IMR-90 (cell line): ENCODE data around the gene SPATA33. TPM values are rescaled to one million over a fixed set of nuclear protein-coding genes. Genes with fewer than 3 reads are reported as not detected.
A peak's percentile ranks its signal among the peaks of the same experiment; 100 is the strongest.

Experiments used
- ATAC-seq: fragments of 200-7000 bp; cut with Tn5 transposase; 2 replicates; pipeline ENCODE4 v1.9.1; 2020; ENCODE audit warnings: low read depth, mild to moderate bottlenecking, moderate library complexity
- BruUV-seq: library from RNA; stranded (reverse); fragments of 400-500 nt; replicated peaks from 2 replicates; lab custom pipeline; 2021; lab: Mats Ljungman, UMichigan
- CTCF ChIA-PET: fragments of 300-600 bp; formaldehyde crosslinking; extraction: SDS; loops from one replicate; lab custom pipeline; 2021; ENCODE audit warnings: antibody characterized with exemption; lab: Yijun Ruan, JAX
- POLR2A ChIA-PET: fragments of 300-600 bp; sonication (Branson Sonifier 250); formaldehyde crosslinking; loops from one replicate; lab custom pipeline; 2022; ENCODE audit warnings: antibody characterized with exemption; ENCODE audit not compliant: unreplicated experiment; lab: Charles Lee
- DNase-seq: peaks from one replicate; pipeline ENCODE4 v3.0.0; 2013
- H2AFZ ChIP-seq: replicated peaks from 2 replicates; pipeline ENCODE3; 2013; ENCODE audit warnings: low read length, mild to moderate bottlenecking; ENCODE audit not compliant: poor library complexity
- H2AK5ac ChIP-seq: 2 replicates; pipeline ENCODE4 v1.6.1; 2013; ENCODE audit warnings: low read depth, low read length, inconsistent platforms
- H2AK9ac ChIP-seq: replicated peaks from 2 replicates; pipeline ENCODE3; 2013; ENCODE audit warnings: mild to moderate bottlenecking, low read depth, low read length, moderate library complexity; ENCODE audit not compliant: poor library complexity
- H2BK120ac ChIP-seq: 2 replicates; pipeline ENCODE4 v1.6.1; 2013; ENCODE audit warnings: low read depth, low read length, inconsistent platforms
- H2BK15ac ChIP-seq: 3 replicates; pipeline ENCODE4 v1.6.1; 2013; ENCODE audit warnings: low read depth, low read length, inconsistent platforms
- H2BK20ac ChIP-seq: 2 replicates; pipeline ENCODE4 v1.6.1; 2013; ENCODE audit warnings: low read depth, mild to moderate bottlenecking, inconsistent platforms, low read length, moderate library complexity
- H2BK5ac ChIP-seq: 2 replicates; pipeline ENCODE4 v1.6.1; 2013; ENCODE audit warnings: mild to moderate bottlenecking, low read depth, low read length, inconsistent platforms; ENCODE audit not compliant: poor library complexity, severe bottlenecking
- H3K14ac ChIP-seq: replicated peaks from 2 replicates; pipeline ENCODE4 v1.6.1; 2013; ENCODE audit warnings: low read depth, low read length, inconsistent platforms
- H3K18ac ChIP-seq: 2 replicates; pipeline ENCODE4 v1.6.1; 2013; ENCODE audit warnings: low read depth, low read length, control low read depth
- H3K23ac ChIP-seq: 2 replicates; pipeline ENCODE4 v1.6.1; 2013; ENCODE audit warnings: low read depth, low read length, inconsistent platforms
- H3K27ac ChIP-seq: 2 replicates; pipeline ENCODE4 v1.5.1; 2013; ENCODE audit warnings: mild to moderate bottlenecking, control low read depth, low read length; ENCODE audit not compliant: insufficient read depth
- H3K27me3 ChIP-seq: 2 replicates; pipeline ENCODE4 v1.6.1; 2013; ENCODE audit warnings: low read length; ENCODE audit not compliant: control insufficient read depth, insufficient read depth
- H3K36me3 ChIP-seq: 2 replicates; pipeline ENCODE4 v1.6.1; 2013; ENCODE audit warnings: low read length, mixed read lengths; ENCODE audit not compliant: control insufficient read depth, insufficient read depth
- H3K4ac ChIP-seq: 2 replicates; pipeline ENCODE4 v1.6.1; 2013; ENCODE audit warnings: low read depth, low read length, inconsistent platforms
- H3K4me1 ChIP-seq: 2 replicates; pipeline ENCODE4 v1.6.1; 2013; ENCODE audit warnings: low read length, mixed read lengths; ENCODE audit not compliant: control insufficient read depth, insufficient read depth
- H3K4me2 ChIP-seq: 2 replicates; pipeline ENCODE4 v1.6.1; 2013; ENCODE audit warnings: low read depth, mild to moderate bottlenecking, control low read depth, low read length, moderate library complexity
- H3K4me3 ChIP-seq: 2 replicates; pipeline ENCODE4 v1.5.1; 2013; ENCODE audit warnings: low read depth, mild to moderate bottlenecking, control low read depth, low read length, moderate library complexity; ENCODE audit not compliant: insufficient read depth
- H3K56ac ChIP-seq: 2 replicates; pipeline ENCODE4 v1.6.1; 2013; ENCODE audit warnings: low read length, inconsistent platforms; ENCODE audit not compliant: insufficient read depth; ENCODE audit errors: extremely low read depth
- H3K79me1 ChIP-seq, 2 experiments: 2 replicates each; pipeline ENCODE4 v1.6.1; 2013; ENCODE audit warnings: low read length in 2 of 2, inconsistent platforms in 1 of 2, low read depth in 1 of 2
- H3K9ac ChIP-seq: 2 replicates; pipeline ENCODE4 v1.6.1; 2013; ENCODE audit warnings: low read depth, low read length, control low read depth
- H3K9me1 ChIP-seq: 2 replicates; pipeline ENCODE4 v1.6.1; 2013; ENCODE audit warnings: low read length, inconsistent platforms; ENCODE audit not compliant: insufficient read depth
- H3K9me3 ChIP-seq: 2 replicates; pipeline ENCODE4 v1.6.1; 2013; ENCODE audit warnings: low read length; ENCODE audit not compliant: control insufficient read depth, insufficient read depth
- H4K20me1 ChIP-seq: 2 replicates; pipeline ENCODE4 v1.6.1; 2013; ENCODE audit warnings: low read length, inconsistent platforms; ENCODE audit not compliant: insufficient read depth
- H4K5ac ChIP-seq: 2 replicates; pipeline ENCODE4 v1.6.1; 2013; ENCODE audit warnings: mild to moderate bottlenecking, low read depth, low read length, control low read depth
- H4K8ac ChIP-seq, 2 experiments: 2 replicates each; pipeline ENCODE4 v1.6.1; 2013; ENCODE audit warnings: low read depth in 2 of 2, low read length in 2 of 2, control low read depth in 1 of 2, inconsistent platforms in 1 of 2
- H4K91ac ChIP-seq: 2 replicates; pipeline ENCODE4 v1.6.1; 2013; ENCODE audit warnings: low read depth, low read length, inconsistent platforms; ENCODE audit not compliant: insufficient read depth
- CEBPB ChIP-seq: IDR thresholded peaks from 2 replicates; pipeline ENCODE4 v1.6.1; 2012; ENCODE audit warnings: low read depth, low read length, improper control_type of control experiment
- CHD1 ChIP-seq: IDR thresholded peaks from 2 replicates; pipeline ENCODE4 v1.6.1; 2012; ENCODE audit warnings: low read depth, low read length, improper control_type of control experiment
- CTCF ChIP-seq: conservative IDR thresholded peaks from 2 replicates; pipeline ENCODE4 v1.5.1; 2012; ENCODE audit warnings: mild to moderate bottlenecking, low read depth, low read length, improper control_type of control experiment
- FOS ChIP-seq: fragments of 150-350 bp; IDR thresholded peaks from 2 replicates; pipeline ENCODE4 v1.6.1; 2016; ENCODE audit warnings: low read depth, low read length
- MAFK ChIP-seq: IDR thresholded peaks from 2 replicates; pipeline ENCODE4 v1.6.1; 2012; ENCODE audit warnings: low read depth, low read length, improper control_type of control experiment
- MAZ ChIP-seq: IDR thresholded peaks from 2 replicates; pipeline ENCODE4 v1.6.1; 2012; ENCODE audit warnings: low read depth, mild to moderate bottlenecking, low read length, improper control_type of control experiment, moderate library complexity, borderline replicate concordance
- MXI1 ChIP-seq: IDR thresholded peaks from 2 replicates; pipeline ENCODE4 v1.6.1; 2012; ENCODE audit warnings: low read depth, mild to moderate bottlenecking, low read length, moderate library complexity, borderline replicate concordance
- NFE2L2 ChIP-seq: fragments of 150-350 bp; IDR thresholded peaks from 2 replicates; pipeline ENCODE4 v1.6.1; 2016; ENCODE audit warnings: low read depth, mild to moderate bottlenecking, low read length
- RAD21 ChIP-seq: IDR thresholded peaks from 2 replicates; pipeline ENCODE4 v1.6.1; 2012; ENCODE audit warnings: low read length, improper control_type of control experiment
- RCOR1 ChIP-seq: IDR thresholded peaks from 2 replicates; pipeline ENCODE4 v1.6.1; 2012; ENCODE audit warnings: mild to moderate bottlenecking, low read length, improper control_type of control experiment; ENCODE audit not compliant: insufficient replicate concordance
- RFX5 ChIP-seq: IDR thresholded peaks from 2 replicates; pipeline ENCODE4 v1.8.0; 2012; ENCODE audit warnings: low read depth, mild to moderate bottlenecking, low read length, moderate library complexity
- SMC3 ChIP-seq: fragments of 150-350 bp; IDR thresholded peaks from 2 replicates; pipeline ENCODE4 v1.6.1; 2016; ENCODE audit warnings: low read depth, mild to moderate bottlenecking, antibody characterized with exemption, low read length, moderate library complexity
- USF2 ChIP-seq: fragments of 150-350 bp; IDR thresholded peaks from 2 replicates; pipeline ENCODE4 v1.6.1; 2017; ENCODE audit warnings: mild to moderate bottlenecking, antibody characterized with exemption, low read length, low read depth
- WGBS, 2 experiments: methylation state at CpG; one replicate each; pipeline versions ENCODE4 v1.1.5 to v1.1.7; 2013; ENCODE audit warnings: missing lambda C conversion rate in 2 of 2; ENCODE audit not compliant: insufficient read length in 1 of 2; ENCODE audit errors: extremely low coverage in 2 of 2; 5-methylcytosine and 5-hydroxymethylcytosine counted together
- dilution Hi-C: fragments of 300-500 bp; cut with HindIII; formaldehyde crosslinking; loops from one replicate; pipeline ENCODE4 v1.14.3; 2018; ENCODE audit warnings: low sequenced_read_pairs; ENCODE audit not compliant: unreplicated experiment
- in situ Hi-C: fragments of 300-500 bp; cut with MboI; formaldehyde crosslinking; loops from 3 replicates; pipeline ENCODE4 v1.14.3; 2019; ENCODE audit warnings: low sequenced_read_pairs, inconsistent platforms, mixed read lengths
- intact Hi-C: fragments of 100-400 bp; cut with micrococcal nuclease; formaldehyde crosslinking; loops from 2 replicates; pipeline ENCODE4 v1.10.0; 2022
- polyA plus RNA-seq, 3 experiments: library from polyadenylated mRNA; depleted of rRNA; stranded (reverse); fragments of >200 nt; gene quantifications; 2 replicates each; pipeline ENCODE4 v1.2.3, GENCODE V29; 2012; ENCODE audit warnings: low replicate concordance in 1 of 3
- total RNA-seq: library from RNA; depleted of rRNA; stranded (reverse); fragments of >200 nt; gene quantifications from 2 replicates; pipeline ENCODE4 v1.2.3, GENCODE V29; 2012
- TF ChIP-seq, protein P1 (sequence below): fragments of 150-350 bp; IDR thresholded peaks from 2 replicates; pipeline ENCODE4 v1.6.1; 2016; ENCODE audit warnings: low read depth, mild to moderate bottlenecking, low read length, moderate library complexity, borderline replicate concordance

The SPATA33 gene
- total and polyA plus RNA-seq, 2 of the 4 experiments (the other 2 are of a cell fraction): 0.90 to 3.4 TPM

DNA sequence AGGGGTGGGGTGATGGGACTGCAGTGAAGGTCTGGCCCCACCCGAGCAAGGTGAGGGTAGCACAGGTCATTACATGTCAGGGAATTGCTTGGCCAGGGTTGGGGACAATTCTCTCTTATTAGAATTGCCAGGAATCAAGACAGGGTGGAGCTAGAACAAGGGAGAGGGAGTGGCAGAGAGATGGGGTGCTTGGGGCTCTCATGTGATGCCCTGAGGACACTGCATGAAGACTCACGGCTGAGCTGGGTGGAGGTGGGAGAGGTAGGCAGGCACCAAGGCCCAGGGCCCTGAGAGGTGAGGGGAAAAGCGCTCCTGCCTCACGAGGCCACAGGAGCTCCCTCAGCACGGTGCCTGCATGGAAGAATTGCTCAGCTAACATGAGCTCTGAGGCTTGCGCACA lies 40.6 kb upstream of the SPATA33 start:
- Histone ChIP-seq H3K36me3 (no peaks in the 10 kb centered on the region), H3K9ac (no peak overlapping the region), H4K91ac (no peak overlapping the region), H3K23ac (no peak overlapping the region), H3K14ac (no peak overlapping the region), H3K4me3 (no peak overlapping the region), H2BK5ac (no peak overlapping the region), H3K4ac (no peak overlapping the region), H2BK20ac (no peak overlapping the region), H4K20me1 (no peaks in the 10 kb centered on the region), H2BK15ac (no peak overlapping the region), H3K18ac (no peak overlapping the region), H3K9me1 (no peaks in the 10 kb centered on the region), H3K4me1 (peaks cover 2% of the 10 kb centered on the region; the same call in 1 of the 2 replicates), H4K5ac (no peak overlapping the region), H2AK9ac (peak overlapping the region; percentile 7), H2AK5ac (no peak overlapping the region), H3K56ac (no peak overlapping the region), H3K4me2 (no peak overlapping the region), H2AFZ (no peak overlapping the region), H3K27ac (no peak overlapping the region), H3K9me3 (no peaks in the 10 kb centered on the region), H4K8ac (no peak overlapping the region), H3K27me3 (peaks cover 14% of the 10 kb centered on the region), H3K79me1 (no peaks in the 10 kb centered on the region), H2BK120ac (no peak overlapping the region)
- dilution Hi-C loops (no loop called here), intact Hi-C loops (no loop called here), in situ Hi-C loops (no loop called here)
- DNase-seq: no peak
- ChIA-PET CTCF (no interaction called here), POLR2A (no interaction called here)
- ATAC-seq: no peak
- no peak for TF ChIP-seq USF2
- TF ChIP-seq MXI1: no peak
- no peak for TF ChIP-seq RCOR1
- no peak for TF ChIP-seq CHD1
- TF ChIP-seq MAZ: no peak
- TF ChIP-seq CEBPB: no peak
- no peak for TF ChIP-seq MAFK
- no peak for TF ChIP-seq CTCF
- no peak for TF ChIP-seq SMC3
- no peak for TF ChIP-seq RFX5
- TF ChIP-seq RAD21: no peak
- no peak for TF ChIP-seq NFE2L2
- no peak for TF ChIP-seq FOS
- TF ChIP-seq, protein P1, sequence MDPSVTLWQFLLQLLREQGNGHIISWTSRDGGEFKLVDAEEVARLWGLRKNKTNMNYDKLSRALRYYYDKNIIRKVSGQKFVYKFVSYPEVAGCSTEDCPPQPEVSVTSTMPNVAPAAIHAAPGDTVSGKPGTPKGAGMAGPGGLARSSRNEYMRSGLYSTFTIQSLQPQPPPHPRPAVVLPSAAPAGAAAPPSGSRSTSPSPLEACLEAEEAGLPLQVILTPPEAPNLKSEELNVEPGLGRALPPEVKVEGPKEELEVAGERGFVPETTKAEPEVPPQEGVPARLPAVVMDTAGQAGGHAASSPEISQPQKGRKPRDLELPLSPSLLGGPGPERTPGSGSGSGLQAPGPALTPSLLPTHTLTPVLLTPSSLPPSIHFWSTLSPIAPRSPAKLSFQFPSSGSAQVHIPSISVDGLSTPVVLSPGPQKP: no peak
- WGBS, 2 experiments: 71% methylated on average over 4 of the region's 6 CpGs; no CpG with 5 or more reads in 1 of the 2 experiments
- no TSS peak for BruUV-seq
